Uterus (tissue), 4 donors: ENCODE measurements around the gene GRXCR2. TPM values are rescaled to one million over a fixed set of nuclear protein-coding genes. Genes with fewer than 3 reads are reported as not detected.

Source experiments
- DNase-seq, 2 donors: peaks; one replicate each; pipeline ENCODE4 v3.0.0-alpha.2; 2019 to 2020
- H3K27ac ChIP-seq, 2 donors: fragments of 200-600 bp; sonication (generic); 1 replicate in 1 of 2; 2 replicates in 1 of 2; pipeline ENCODE4 v1.5.1; 2016 to 2018
- H3K27me3 ChIP-seq, 2 donors: fragments of 200-600 bp; sonication (generic); one replicate each; pipeline ENCODE4 v1.5.1; 2018 to 2019; ENCODE audit warnings: control low read depth in 1 of 2
- H3K36me3 ChIP-seq, 2 donors: fragments of 200-600 bp; sonication (generic); one replicate each; pipeline ENCODE4 v1.5.1; 2019; ENCODE audit warnings: control low read depth in 1 of 2
- H3K4me1 ChIP-seq, 2 donors: fragments of 200-600 bp; sonication (generic); one replicate each; pipeline ENCODE4 v1.5.1; 2018 to 2019; ENCODE audit warnings: control low read depth in 1 of 2
- H3K4me3 ChIP-seq, 2 donors: fragments of 200-600 bp; sonication (generic); 1 replicate in 1 of 2; 2 replicates in 1 of 2; pipeline ENCODE4 v1.5.1; 2018 to 2019; ENCODE audit warnings: mild to moderate bottlenecking in 1 of 2
- H3K9me3 ChIP-seq, 2 donors: fragments of 200-600 bp; sonication (generic); one replicate each; pipeline ENCODE4 v1.5.1; 2019; ENCODE audit warnings: control low read depth in 1 of 2
- POLR2A ChIP-seq, 2 donors: fragments of 450-650 bp; IDR thresholded peaks; one replicate each; pipeline ENCODE4 v1.6.1; 2016; ENCODE audit warnings: antibody characterized with exemption in 2 of 2, mild to moderate bottlenecking in 1 of 2, moderate library complexity in 1 of 2
- intact Hi-C: fragments of 100-400 bp; cut with DNase I; formaldehyde crosslinking; loops from one replicate; pipeline ENCODE4 v1.15.1; 2023; ENCODE audit warnings: low total_unique reads
- total RNA-seq, 4 donors: library from RNA; depleted of rRNA in 3 of 4; stranded (reverse); fragments of >200 nt in 3 of 4; gene quantifications; one replicate each; pipeline versions ENCODE4 v1.1.0 to v1.2.4, GENCODE V29; 2014 to 2023
- TF ChIP-seq, protein P1 (sequence below), 4 experiments: fragments of 200-600 bp in 2 of 4; fragments of 450-650 bp in 2 of 4; sonication (generic) in 2 of 4; IDR thresholded peaks; one replicate each; pipeline ENCODE4 v1.5.1; 2016 to 2019; ENCODE audit warnings: antibody characterized with exemption in 4 of 4, mild to moderate bottlenecking in 2 of 4, moderate library complexity in 1 of 4
- donor health status: DM: yes; HTN: yes; CAD: no.

Gene GRXCR2
- total RNA-seq, 4 donors from 2014 or later, result not detected

DNA sequence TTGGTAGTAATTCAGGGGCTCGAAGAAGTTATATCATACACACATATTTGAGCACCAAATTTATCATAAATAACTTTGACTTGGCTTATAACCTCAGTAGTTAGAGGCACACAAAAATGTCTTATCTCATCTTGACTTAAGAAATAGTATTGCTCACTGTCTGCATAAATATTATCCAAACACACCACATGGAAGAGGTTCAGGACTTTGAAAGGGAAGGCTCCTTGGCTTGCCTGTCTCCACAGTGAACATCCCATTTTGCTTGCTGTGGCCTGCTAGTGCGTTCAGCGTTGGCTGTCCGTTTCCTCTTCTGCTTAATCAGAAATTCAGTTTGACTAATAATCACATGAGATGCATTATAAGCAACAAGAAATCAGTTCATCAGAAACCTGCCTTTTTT lies 13.9 kb downstream of the GRXCR2 start:
- no peak overlapping the region for H3K27ac ChIP-seq
- no peak overlapping the region for H3K4me3 ChIP-seq
- H3K27me3 ChIP-seq, result no peaks in the 10 kb centered on the region
- TF ChIP-seq POLR2A (IDR thresholded peaks at IDR 0.05), result no peak
- TF ChIP-seq, protein P1, sequence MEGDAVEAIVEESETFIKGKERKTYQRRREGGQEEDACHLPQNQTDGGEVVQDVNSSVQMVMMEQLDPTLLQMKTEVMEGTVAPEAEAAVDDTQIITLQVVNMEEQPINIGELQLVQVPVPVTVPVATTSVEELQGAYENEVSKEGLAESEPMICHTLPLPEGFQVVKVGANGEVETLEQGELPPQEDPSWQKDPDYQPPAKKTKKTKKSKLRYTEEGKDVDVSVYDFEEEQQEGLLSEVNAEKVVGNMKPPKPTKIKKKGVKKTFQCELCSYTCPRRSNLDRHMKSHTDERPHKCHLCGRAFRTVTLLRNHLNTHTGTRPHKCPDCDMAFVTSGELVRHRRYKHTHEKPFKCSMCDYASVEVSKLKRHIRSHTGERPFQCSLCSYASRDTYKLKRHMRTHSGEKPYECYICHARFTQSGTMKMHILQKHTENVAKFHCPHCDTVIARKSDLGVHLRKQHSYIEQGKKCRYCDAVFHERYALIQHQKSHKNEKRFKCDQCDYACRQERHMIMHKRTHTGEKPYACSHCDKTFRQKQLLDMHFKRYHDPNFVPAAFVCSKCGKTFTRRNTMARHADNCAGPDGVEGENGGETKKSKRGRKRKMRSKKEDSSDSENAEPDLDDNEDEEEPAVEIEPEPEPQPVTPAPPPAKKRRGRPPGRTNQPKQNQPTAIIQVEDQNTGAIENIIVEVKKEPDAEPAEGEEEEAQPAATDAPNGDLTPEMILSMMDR (IDR thresholded peaks at IDR 0.05), result no peak
- no peaks in the 10 kb centered on the region for H3K4me1 ChIP-seq
- no peak for DNase-seq
- no peaks in the 10 kb centered on the region for H3K9me3 ChIP-seq
- intact Hi-C loops, result no loop called here
- no peaks in the 10 kb centered on the region for H3K36me3 ChIP-seq

DNA sequence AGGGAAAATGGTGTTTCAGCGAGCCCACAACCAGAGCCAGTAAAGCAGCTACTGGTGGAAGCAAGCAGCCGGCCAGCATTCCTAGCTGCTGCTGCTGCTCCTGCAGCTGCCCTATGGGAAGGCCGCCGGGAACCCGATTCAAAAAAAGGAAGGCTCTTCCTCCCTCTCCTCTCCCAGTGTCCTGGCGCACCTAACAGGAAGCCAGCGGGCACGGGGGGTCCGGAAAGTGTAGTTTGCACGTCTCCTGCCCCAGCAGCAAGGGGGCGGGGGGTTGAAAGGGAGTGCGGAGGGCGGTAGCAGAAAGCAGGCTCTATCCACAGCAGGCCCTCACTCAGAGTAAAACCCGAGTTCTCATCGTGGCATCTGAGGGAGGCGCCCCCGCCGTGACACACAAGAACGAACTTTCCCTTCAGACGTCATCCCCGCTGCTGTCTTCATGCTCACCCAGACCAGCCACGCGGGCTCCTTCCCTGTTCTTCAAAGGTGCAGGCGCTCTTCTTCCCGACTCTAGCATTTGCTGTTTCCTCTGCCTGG lies 16.5 kb downstream of the GRXCR2 start:
- no peaks in the 10 kb centered on the region for H3K36me3 ChIP-seq
- no peaks in the 10 kb centered on the region for H3K27me3 ChIP-seq
- peak overlapping the region; percentile 61 to 72 for H3K27ac ChIP-seq
- no peaks in the 10 kb centered on the region for H3K4me1 ChIP-seq
- peak overlapping the region; percentile 37 to 47 for H3K4me3 ChIP-seq
- no peaks in the 10 kb centered on the region for H3K9me3 ChIP-seq
- intact Hi-C loops, result no loop called here
- TF ChIP-seq, protein P1 (IDR thresholded peaks at IDR 0.05), result no peak
- no peak for TF ChIP-seq POLR2A (IDR thresholded peaks at IDR 0.05)
- DNase-seq, result peak; percentile 48 to 54

DNA sequence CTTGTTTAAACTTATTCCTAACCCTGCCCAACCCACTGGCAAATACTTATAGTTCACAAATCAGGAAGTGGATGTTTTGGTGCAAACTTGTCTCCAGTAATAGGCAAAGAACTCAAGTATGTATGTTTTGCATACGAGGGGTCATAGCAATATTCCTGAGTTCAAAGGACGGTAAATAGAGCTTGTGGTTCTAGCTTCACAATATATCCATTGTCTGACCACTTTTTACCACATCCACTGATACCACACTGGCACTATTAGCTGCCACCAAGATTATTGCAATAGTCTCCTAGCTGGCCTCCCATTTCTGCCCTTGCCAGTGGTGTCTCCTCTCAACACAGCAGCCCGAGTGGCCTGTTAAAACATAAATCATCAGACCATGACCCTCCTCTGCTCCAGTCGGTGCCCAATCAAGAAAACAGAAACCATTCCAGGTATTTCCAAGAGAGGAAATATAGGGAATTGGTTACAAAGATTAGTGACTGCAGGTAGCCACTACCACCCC lies 17.0 kb downstream of the GRXCR2 start:
- TF ChIP-seq, protein P1 (IDR thresholded peaks at IDR 0.05), result no peak
- no peak for TF ChIP-seq POLR2A (IDR thresholded peaks at IDR 0.05)
- H3K4me1 ChIP-seq, result no peaks in the 10 kb centered on the region
- no peak for DNase-seq
- no peaks in the 10 kb centered on the region for H3K9me3 ChIP-seq
- no peaks in the 10 kb centered on the region for H3K36me3 ChIP-seq
- intact Hi-C loops, result no loop called here
- H3K4me3 ChIP-seq, result peak overlapping the region in 1 of 2 donors; percentile 37
- no peaks in the 10 kb centered on the region for H3K27me3 ChIP-seq
- peak overlapping the region; percentile 61 to 72 for H3K27ac ChIP-seq

DNA sequence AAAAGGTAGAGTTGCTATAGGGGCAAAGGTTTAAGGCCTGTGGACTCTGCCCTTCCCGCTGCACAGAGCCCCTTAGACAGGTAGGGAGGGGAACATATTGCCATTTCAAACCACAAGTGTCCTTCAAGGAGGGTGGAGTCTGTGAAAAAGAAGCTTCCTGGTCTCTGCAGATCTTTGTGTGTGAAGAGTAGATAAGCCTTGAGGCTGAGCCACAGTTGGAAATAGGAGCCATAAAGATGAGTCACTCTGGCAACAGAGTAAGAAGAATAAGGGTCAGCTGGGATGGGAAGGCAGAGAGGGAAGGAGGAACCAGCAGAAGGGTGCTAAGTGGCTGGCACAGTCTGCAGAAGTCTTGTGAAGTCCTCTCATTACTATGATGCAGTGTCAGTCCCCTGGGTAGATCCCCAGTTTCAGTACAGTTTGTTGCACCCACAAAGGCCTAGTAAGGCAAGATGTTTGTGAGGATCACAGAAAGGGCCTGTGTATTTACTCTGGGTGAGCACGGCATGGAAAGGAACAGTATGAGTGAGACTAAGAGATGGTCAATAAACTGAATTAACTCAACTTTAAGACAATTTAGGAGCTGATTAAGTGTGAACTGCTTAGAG lies 18.1 kb downstream of the GRXCR2 start:
- Histone ChIP-seq H3K9me3 (no peaks in the 10 kb centered on the region), H3K4me1 (no peaks in the 10 kb centered on the region), H3K4me3 (no peak overlapping the region), H3K27ac (no peak overlapping the region), H3K27me3 (no peaks in the 10 kb centered on the region), H3K36me3 (no peaks in the 10 kb centered on the region)
- no peak for DNase-seq
- TF ChIP-seq, protein P1 (IDR thresholded peaks at IDR 0.05), result no peak
- intact Hi-C loops, result no loop called here

DNA sequence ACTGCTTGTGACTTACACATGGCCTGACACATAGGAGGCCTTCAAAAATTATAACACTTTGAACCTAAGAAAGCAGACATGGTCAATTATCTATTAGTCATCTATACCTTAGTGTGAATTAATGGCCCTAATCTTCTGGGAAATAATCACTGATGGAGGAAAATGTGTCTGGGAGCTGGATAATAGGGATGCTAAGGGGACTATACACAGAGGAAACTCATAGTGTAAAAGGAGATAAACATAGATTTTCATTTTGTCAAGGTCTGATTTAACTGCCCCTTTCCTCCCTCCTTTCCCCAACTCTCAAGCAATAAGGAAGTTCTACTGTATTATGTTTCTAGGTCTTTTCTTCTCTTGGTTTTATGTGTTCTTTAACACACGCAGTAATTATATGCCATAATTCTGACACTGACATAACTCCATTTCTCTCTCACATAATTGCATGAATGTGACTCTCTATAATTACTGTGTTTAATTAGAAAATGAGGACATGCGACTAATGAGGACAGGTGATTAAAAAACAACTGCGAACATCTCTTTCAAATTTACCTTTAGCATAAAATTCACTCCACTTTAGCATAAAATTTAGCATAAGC lies 18.9 kb downstream of the GRXCR2 start:
- intact Hi-C loops, result no loop called here
- Histone ChIP-seq H3K27me3 (no peaks in the 10 kb centered on the region), H3K4me3 (no peak overlapping the region), H3K36me3 (no peaks in the 10 kb centered on the region), H3K27ac (no peak overlapping the region), H3K4me1 (no peaks in the 10 kb centered on the region), H3K9me3 (no peaks in the 10 kb centered on the region)
- TF ChIP-seq, protein P1 (IDR thresholded peaks at IDR 0.05), result no peak
- TF ChIP-seq POLR2A (IDR thresholded peaks at IDR 0.05), result no peak
- DNase-seq, result no peak
